ENCODE measurements around the gene TRIM46. TPM values are rescaled to one million over a fixed set of nuclear protein-coding genes. Genes with fewer than 3 reads are reported as not detected.

TRIM46 gene, protein sequence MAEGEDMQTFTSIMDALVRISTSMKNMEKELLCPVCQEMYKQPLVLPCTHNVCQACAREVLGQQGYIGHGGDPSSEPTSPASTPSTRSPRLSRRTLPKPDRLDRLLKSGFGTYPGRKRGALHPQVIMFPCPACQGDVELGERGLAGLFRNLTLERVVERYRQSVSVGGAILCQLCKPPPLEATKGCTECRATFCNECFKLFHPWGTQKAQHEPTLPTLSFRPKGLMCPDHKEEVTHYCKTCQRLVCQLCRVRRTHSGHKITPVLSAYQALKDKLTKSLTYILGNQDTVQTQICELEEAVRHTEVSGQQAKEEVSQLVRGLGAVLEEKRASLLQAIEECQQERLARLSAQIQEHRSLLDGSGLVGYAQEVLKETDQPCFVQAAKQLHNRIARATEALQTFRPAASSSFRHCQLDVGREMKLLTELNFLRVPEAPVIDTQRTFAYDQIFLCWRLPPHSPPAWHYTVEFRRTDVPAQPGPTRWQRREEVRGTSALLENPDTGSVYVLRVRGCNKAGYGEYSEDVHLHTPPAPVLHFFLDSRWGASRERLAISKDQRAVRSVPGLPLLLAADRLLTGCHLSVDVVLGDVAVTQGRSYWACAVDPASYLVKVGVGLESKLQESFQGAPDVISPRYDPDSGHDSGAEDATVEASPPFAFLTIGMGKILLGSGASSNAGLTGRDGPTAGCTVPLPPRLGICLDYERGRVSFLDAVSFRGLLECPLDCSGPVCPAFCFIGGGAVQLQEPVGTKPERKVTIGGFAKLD
- total RNA-seq: 1 to 10 TPM in 2 of 3 donors, under 1 TPM in 1; 0.94 to 4.9 (median 2.5) TPM
- 1.6 TPM for total RNA-seq (2013)

DNA sequence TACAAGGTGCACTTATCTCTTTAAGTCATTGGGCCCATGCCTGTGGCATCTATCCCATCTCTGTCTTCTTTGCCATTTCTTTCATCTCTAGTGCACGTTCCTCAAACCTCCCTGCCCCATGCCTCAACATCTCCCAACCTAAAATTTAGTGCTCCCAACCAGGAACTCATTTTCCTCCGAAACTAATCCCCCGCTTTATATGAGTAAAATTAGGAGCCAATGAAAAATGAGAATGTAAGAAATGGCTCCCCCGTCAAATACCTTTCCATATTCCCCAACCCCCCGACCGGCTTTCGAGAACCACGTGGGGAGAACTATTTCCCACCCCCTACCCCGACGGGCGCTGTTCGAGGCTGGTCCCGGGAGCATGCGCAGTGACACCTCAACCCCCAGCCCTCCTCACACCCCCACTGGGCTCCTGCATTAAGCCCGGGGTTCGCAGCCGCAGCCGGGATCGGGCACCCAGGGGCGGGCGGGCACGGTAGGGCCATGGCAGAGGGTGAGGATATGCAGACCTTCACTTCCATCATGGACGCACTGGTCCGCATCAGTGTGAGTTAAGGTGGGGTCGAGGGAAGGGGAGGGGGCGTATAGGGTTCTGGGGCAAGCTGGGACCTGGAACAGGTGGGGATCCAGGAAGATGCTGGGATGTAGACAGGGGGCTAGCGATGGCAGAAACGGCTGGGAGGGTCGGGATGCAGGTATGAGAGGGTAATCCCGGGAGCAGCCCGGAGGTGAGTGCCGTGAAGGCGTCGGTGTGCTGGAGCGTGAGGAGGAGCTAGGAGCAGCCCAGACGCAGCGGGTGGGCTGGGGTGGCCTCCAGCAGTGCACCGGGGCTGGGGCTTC, at the start of gene TRIM46:
Gene TRIM46, plus strand, starts transcription at position 372 of the 846 bp plus-strand sequence. Its CDS starts 118 bp downstream, at position 490.
- H3K27ac Mint-ChIP-seq: peak within 1 kb of the TSS; percentile 95 to 99
- H3K4me1 Mint-ChIP-seq: peaks cover 28 to 40% of the 10 kb centered on the region in 2 donors
- Histone ChIP-seq H3K9me3 (ENCODE audit: control insufficient read depth, insufficient read depth, low read length) (no peaks in the 10 kb centered on the region), H3K36me3 (ENCODE audit: control insufficient read depth, insufficient read depth, low read length) (peaks cover 14% of the 10 kb centered on the region), H3K27me3 (ENCODE audit: control insufficient read depth, insufficient read depth, low read length) (no peaks in the 10 kb centered on the region), H3K4me3 (ENCODE audit: low read length) (peak within 1 kb of the TSS; percentile 68), H3K27ac (ENCODE audit: low read length) (peak within 1 kb of the TSS; percentile 89), H3K4me1 (ENCODE audit: control insufficient read depth, insufficient read depth, low read length) (peaks cover 33% of the 10 kb centered on the region)
- peak in 1 of 3 donors; percentile 3 for ATAC-seq
- H3K27me3 Mint-ChIP-seq (ENCODE audit: low read depth in 2 of 2): peaks cover 0 to 5% of the 10 kb centered on the region in 2 donors
- TF ChIP-seq, protein P1, sequence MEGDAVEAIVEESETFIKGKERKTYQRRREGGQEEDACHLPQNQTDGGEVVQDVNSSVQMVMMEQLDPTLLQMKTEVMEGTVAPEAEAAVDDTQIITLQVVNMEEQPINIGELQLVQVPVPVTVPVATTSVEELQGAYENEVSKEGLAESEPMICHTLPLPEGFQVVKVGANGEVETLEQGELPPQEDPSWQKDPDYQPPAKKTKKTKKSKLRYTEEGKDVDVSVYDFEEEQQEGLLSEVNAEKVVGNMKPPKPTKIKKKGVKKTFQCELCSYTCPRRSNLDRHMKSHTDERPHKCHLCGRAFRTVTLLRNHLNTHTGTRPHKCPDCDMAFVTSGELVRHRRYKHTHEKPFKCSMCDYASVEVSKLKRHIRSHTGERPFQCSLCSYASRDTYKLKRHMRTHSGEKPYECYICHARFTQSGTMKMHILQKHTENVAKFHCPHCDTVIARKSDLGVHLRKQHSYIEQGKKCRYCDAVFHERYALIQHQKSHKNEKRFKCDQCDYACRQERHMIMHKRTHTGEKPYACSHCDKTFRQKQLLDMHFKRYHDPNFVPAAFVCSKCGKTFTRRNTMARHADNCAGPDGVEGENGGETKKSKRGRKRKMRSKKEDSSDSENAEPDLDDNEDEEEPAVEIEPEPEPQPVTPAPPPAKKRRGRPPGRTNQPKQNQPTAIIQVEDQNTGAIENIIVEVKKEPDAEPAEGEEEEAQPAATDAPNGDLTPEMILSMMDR (IDR thresholded peaks at IDR 0.05): peak; percentile 57
- intact Hi-C loops (cut with micrococcal nuclease): loop anchor here (2.0 kb wide), 1 partner anchor 89 kb away; no protein-coding TSS in a partner anchor
- WGBS (ENCODE audit: insufficient coverage): under 1% methylated on average over 36 of the region's 38 CpGs
- DNase-seq: peak; percentile 13 to 77
- H3K9me3 Mint-ChIP-seq: no peaks in the 10 kb centered on the region
- peak within 1 kb of the TSS; percentile 95 for H3K4me3 Mint-ChIP-seq
- H3K36me3 Mint-ChIP-seq: no peaks in the 10 kb centered on the region

DNA sequence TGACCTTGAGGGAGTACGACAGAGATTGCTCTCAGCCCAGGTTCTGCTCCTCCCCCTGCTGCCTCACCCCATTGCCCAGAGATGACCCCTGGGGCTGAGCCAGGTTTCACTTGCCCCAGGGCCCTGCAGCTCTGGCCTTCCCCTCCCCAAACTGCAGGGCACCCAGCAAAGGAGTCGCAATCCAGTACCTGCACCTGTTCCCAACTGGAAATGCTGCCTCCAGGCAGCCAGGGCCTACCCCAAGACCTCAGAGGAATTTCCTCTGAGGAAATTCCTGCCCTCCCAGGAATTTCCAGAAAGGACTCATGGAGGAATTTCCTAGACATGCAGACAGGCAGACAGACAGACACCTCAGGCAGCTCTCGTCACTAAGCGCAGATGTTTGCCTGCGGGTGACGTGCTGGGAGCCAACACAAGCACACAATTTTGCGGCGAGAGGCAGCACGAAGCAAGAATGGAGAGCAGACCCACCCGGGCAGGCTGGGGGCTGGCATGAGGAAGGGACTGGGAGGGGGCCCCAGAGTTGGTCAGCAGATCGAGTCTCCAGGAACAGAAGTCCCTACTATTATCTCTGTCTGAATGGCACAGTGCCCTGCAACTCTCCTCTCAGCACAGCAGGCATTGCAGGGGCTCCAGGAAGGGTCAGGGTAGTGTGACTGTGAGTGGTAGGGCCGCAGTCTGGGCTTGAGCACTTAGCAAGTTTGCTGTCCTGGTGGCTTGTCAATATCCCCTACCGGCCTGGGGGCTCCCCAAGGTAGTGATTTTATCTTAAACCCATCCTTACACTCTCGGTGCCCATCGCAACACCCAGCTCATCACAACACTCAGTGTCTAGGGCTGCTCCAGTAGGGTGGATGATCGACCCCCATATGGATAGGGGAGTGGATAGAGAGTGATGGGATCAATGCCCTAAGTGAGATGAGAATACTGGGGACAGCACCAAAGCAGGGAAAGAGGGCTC, 48.9 kb upstream of the TRIM46 start:
- H3K27me3 Mint-ChIP-seq (ENCODE audit: low read depth in 2 of 2): peaks cover 13 to 31% of the 10 kb centered on the region in 2 donors
- H3K4me1 ChIP-seq (ENCODE audit: control insufficient read depth, insufficient read depth, low read length): peaks cover 34% of the 10 kb centered on the region
- TF ChIP-seq, protein P1 (IDR thresholded peaks at IDR 0.05): no peak

DNA sequence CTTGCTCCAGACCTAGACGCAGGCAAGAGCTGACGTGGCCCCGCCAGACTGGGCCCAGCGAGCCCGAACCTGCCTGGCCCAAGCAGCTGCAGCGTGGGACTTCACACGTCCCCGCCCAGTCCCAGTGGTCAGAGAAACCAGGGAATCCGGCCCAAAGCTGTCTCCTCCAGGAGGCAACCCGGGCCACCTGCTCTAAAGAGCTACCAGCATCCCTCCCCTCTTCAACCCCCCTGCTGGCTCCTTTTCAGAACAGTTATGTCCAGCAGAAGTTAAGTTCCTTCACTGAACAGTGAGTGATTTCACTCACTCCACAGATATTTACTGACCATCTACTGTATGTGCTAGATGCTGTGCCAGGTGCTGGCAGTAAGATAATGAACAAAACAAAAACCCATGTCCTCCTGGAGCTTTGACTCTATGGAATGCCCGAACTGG, 48.1 kb upstream of the TRIM46 start:
- peaks cover 22 to 40% of the 10 kb centered on the region in 2 donors for H3K4me1 Mint-ChIP-seq
- no peaks in the 10 kb centered on the region for H3K36me3 Mint-ChIP-seq
- no peak overlapping the region for H3K27ac Mint-ChIP-seq
- DNase-seq (no peak), ATAC-seq (no peak)
- WGBS (ENCODE audit: insufficient coverage): 89% methylated on average over 11 of the region's 11 CpGs
- H3K27me3 Mint-ChIP-seq (ENCODE audit: low read depth in 2 of 2): peaks cover 18 to 34% of the 10 kb centered on the region in 2 donors
- no peaks in the 10 kb centered on the region for H3K36me3 ChIP-seq (ENCODE audit: control insufficient read depth, insufficient read depth, low read length)
- peak overlapping the region; percentile 57 for H3K4me3 Mint-ChIP-seq
- H3K9me3 Mint-ChIP-seq: no peaks in the 10 kb centered on the region
- peaks cover 25% of the 10 kb centered on the region for H3K27me3 ChIP-seq (ENCODE audit: control insufficient read depth, insufficient read depth, low read length)
- no peaks in the 10 kb centered on the region for H3K9me3 ChIP-seq (ENCODE audit: control insufficient read depth, insufficient read depth, low read length)
- TF ChIP-seq, protein P1 (IDR thresholded peaks at IDR 0.05): no peak
- peaks cover 34% of the 10 kb centered on the region for H3K4me1 ChIP-seq (ENCODE audit: control insufficient read depth, insufficient read depth, low read length)
- no peak overlapping the region for H3K4me3 ChIP-seq (ENCODE audit: low read length)
- intact Hi-C loops (cut with micrococcal nuclease): loop anchor here (5.0 kb wide), 2 partner anchors 33 to 42 kb away; no protein-coding TSS in a partner anchor
- H3K27ac ChIP-seq (ENCODE audit: low read length): no peak overlapping the region

More for the DNA sequence above, 48.9 kb upstream of the TRIM46 start:
- H3K4me3 Mint-ChIP-seq: peak overlapping the region; percentile 9
- WGBS (ENCODE audit: insufficient coverage): 93% methylated on average over 14 of the region's 16 CpGs
- ATAC-seq: no peak
- Histone ChIP-seq H3K36me3 (ENCODE audit: control insufficient read depth, insufficient read depth, low read length) (no peaks in the 10 kb centered on the region), H3K27ac (ENCODE audit: low read length) (no peak overlapping the region), H3K9me3 (ENCODE audit: control insufficient read depth, insufficient read depth, low read length) (no peaks in the 10 kb centered on the region), H3K4me3 (ENCODE audit: low read length) (no peak overlapping the region), H3K27me3 (ENCODE audit: control insufficient read depth, insufficient read depth, low read length) (peaks cover 25% of the 10 kb centered on the region)
- H3K36me3 Mint-ChIP-seq: no peaks in the 10 kb centered on the region
- H3K27ac Mint-ChIP-seq: no peak overlapping the region
- DNase-seq: no peak
- peaks cover 22 to 38% of the 10 kb centered on the region in 2 donors for H3K4me1 Mint-ChIP-seq
- intact Hi-C loops (cut with micrococcal nuclease): loop anchor here (5.0 kb wide), 2 partner anchors 32 to 43 kb away; no protein-coding TSS in a partner anchor
- no peaks in the 10 kb centered on the region for H3K9me3 Mint-ChIP-seq
